Measurements from ENCODE around the gene GRK5.

Gene GRK5

DNA sequence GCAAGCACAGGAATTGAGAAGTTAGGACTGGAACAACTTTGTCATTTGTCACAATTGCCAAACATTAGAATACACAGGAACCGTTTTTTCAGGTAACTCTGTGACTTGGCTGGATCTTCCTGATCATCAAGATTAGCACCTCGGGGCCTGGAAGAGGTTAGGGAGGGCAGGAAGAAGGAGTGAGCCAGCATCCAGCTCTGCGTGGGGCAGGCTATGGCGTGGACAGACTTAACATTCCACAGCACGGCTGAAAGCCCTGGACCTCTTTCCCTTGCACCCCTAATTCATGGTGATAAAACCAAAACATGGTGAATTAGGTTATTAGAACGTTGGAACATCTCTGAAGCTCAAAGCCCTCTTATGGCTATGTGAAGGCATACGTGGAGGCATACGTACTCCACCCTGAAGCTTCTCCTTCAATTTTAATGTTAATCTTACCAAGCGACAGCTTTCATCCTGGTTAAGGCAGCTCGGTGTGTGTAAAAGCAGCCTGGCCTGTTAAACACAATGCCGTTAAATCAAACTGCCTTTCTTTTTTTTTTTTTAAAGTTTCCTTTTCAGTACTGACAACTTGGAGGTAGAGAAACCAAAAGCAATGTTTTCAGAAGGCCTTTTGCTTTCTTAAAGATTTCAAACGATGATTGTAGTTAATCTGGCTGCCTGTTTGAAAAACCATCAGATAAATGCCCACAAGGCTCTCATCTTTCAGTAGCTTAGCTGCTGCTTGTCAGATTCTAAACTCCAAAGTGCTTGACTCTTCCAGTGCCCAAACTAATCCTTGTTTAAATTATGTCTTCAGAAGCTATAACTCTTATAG lies 4.5 kb downstream of the GRK5 start:
- 0 out of 2 replicates have a peak overlapping the region, but pooled peaks have one; percentile 2 for H3K4me3 ChIP-seq (ENCODE audit: low read depth, low read length)
- no peak for DNase-seq (ENCODE audit: low read depth)
- TF ChIP-seq, protein P1, sequence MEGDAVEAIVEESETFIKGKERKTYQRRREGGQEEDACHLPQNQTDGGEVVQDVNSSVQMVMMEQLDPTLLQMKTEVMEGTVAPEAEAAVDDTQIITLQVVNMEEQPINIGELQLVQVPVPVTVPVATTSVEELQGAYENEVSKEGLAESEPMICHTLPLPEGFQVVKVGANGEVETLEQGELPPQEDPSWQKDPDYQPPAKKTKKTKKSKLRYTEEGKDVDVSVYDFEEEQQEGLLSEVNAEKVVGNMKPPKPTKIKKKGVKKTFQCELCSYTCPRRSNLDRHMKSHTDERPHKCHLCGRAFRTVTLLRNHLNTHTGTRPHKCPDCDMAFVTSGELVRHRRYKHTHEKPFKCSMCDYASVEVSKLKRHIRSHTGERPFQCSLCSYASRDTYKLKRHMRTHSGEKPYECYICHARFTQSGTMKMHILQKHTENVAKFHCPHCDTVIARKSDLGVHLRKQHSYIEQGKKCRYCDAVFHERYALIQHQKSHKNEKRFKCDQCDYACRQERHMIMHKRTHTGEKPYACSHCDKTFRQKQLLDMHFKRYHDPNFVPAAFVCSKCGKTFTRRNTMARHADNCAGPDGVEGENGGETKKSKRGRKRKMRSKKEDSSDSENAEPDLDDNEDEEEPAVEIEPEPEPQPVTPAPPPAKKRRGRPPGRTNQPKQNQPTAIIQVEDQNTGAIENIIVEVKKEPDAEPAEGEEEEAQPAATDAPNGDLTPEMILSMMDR (IDR thresholded peaks at IDR 0.05; ENCODE audit: control insufficient read depth, extremely low read depth, insufficient read depth), result no peak

DNA sequence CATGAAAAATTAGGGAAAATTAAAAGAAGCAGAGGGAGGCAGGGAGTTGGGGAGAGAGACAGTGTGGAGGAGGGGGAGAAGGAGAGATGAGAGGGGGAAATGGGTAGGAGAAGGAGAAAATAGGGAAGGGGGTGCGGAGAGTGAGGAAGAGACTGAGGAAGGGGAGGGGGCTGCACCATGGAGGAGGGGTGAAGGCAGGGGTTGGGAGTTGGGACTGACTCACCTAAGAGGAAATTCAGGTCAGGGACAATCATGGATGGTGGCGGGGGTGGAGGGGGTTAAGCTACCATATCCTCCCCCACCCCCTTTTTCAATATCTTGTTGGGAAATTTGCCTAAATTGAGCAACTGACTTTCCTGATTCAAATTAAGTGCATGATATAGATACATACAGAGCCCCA lies 8.0 kb downstream of the GRK5 start:
- TF ChIP-seq, protein P1 (IDR thresholded peaks at IDR 0.05; ENCODE audit: control insufficient read depth, extremely low read depth, insufficient read depth), result no peak
- no peak for DNase-seq (ENCODE audit: low read depth)
- no peak overlapping the region for H3K4me3 ChIP-seq (ENCODE audit: low read depth, low read length)

DNA sequence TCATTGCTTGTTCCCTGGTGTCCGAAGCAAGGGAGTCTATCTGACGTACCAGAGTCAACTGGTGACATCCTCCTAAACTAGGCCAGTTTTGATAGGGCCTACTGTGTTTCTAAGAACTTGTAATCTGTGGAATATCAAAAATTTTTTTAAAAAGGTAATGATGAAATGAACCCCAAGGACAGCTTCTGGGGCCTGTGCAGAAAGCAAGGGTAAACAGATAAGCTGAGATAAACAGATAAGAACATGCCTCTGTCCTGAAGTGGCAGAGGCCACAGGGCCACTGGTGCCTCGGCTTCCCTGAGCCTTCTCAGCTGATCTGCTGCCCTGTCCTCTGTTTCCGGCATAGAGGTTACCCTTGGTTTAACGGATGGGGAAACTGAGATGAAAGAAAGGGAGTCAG lies 8.8 kb downstream of the GRK5 start:
- no peak for DNase-seq (ENCODE audit: low read depth)
- no peak overlapping the region for H3K4me3 ChIP-seq (ENCODE audit: low read depth, low read length)
- TF ChIP-seq, protein P1 (IDR thresholded peaks at IDR 0.05; ENCODE audit: control insufficient read depth, extremely low read depth, insufficient read depth), result no peak

DNA sequence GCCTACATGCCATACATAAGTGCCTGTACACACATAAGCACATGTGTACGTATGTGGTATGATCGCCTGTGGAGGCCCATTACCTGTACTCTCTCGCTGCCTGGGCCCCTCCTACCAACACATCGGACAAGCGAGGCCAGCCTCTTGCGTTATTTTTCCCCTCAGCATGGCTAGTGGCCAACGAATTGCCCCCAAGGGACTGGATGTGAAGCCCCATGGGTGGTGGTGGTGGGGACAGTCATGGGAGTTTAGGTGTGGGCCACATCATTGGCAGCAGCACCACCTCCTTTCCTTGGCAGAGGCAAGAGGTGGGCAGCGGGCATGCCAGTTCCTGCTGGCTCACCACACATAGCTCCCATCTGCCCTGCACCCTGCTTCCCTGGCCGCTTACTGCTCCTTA lies 10.0 kb downstream of the GRK5 start:
- DNase-seq (ENCODE audit: low read depth), result no peak
- TF ChIP-seq, protein P1 (IDR thresholded peaks at IDR 0.05; ENCODE audit: control insufficient read depth, extremely low read depth, insufficient read depth), result no peak
- H3K4me3 ChIP-seq (ENCODE audit: low read depth, low read length), result no peak overlapping the region

DNA sequence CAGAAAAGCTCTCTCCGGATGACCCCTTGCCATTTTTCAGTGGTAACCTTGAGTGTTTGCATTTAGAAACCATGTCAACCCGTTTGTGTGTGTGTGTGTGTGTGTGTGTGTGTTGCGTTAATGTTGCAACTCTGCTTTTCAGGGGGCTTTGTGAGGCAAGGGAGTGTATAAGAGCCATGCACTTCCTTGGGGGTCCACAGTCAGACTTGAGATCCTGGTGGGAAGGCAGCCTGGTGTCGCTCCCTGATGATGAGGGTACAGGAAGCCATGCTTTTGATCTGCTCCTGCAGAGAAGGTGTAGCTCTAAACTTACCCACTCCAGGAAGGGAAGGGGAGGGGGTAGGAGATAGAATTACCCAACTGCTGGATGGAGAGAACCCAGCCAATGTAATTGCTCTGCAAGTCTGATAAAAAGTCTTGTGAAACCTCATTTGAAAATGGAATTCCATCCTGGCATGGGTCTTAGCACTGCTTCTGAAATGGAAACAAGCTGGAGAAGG lies 10.7 kb downstream of the GRK5 start:
- H3K4me3 ChIP-seq (ENCODE audit: low read depth, low read length), result no peak overlapping the region
- TF ChIP-seq, protein P1 (IDR thresholded peaks at IDR 0.05; ENCODE audit: control insufficient read depth, extremely low read depth, insufficient read depth), result no peak
- no peak for DNase-seq (ENCODE audit: low read depth)

DNA sequence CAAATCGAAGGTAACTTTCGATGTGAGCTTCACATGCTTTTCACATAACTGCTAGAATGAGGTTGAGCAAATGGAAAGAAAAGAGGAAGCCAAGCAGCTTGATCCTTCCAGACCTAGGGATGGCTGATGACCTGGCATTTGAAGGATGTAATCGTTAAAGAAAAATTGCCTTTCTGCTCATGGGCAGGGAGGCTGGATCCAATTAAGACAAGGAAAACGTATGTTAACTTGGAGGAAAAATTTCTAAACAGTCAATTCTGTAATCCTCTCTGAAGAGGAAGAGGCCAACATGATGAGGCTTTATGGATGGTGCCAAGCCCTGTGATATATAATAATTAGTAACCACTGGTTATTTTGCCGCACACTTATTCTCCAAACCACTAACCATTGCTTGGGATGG lies 12.5 kb downstream of the GRK5 start:
- TF ChIP-seq, protein P1 (IDR thresholded peaks at IDR 0.05; ENCODE audit: control insufficient read depth, extremely low read depth, insufficient read depth), result no peak
- H3K4me3 ChIP-seq (ENCODE audit: low read depth, low read length), result no peak overlapping the region
- no peak for DNase-seq (ENCODE audit: low read depth)
